Esophagus squamous epithelium (tissue), 5 donors: ENCODE measurements around the gene FXYD6. TPM values are rescaled to one million over a fixed set of nuclear protein-coding genes. Genes with fewer than 3 reads are reported as not detected.

Experiments used
- DNase-seq: peaks from one replicate; lab custom pipeline; 2025; lab: John Stamatoyannopoulos, UW
- H3K27ac ChIP-seq, 4 donors: fragments of 200-600 bp; sonication (generic); one replicate each; pipeline ENCODE4 v1.5.1; 2016 to 2019; ENCODE audit warnings: mild to moderate bottlenecking in 1 of 4
- H3K27me3 ChIP-seq, 4 donors: fragments of 200-600 bp; sonication (generic); 1 replicate in 3 of 4; 2 replicates in 1 of 4; pipeline versions ENCODE4 v1.5.1 to v1.6.0; 2017 to 2021; ENCODE audit warnings: antibody characterized with exemption in 1 of 4
- H3K36me3 ChIP-seq, 3 donors: fragments of 200-600 bp; sonication (generic); one replicate each; pipeline ENCODE4 v1.5.1; 2016 to 2019
- H3K4me1 ChIP-seq, 3 donors: fragments of 200-600 bp; sonication (generic); one replicate each; pipeline ENCODE4 v1.5.1; 2017 to 2019
- H3K4me3 ChIP-seq, 4 donors: fragments of 200-600 bp; sonication (generic); 1 replicate in 3 of 4; 2 replicates in 1 of 4; pipeline ENCODE4 v1.5.1; 2016 to 2019; ENCODE audit warnings: mild to moderate bottlenecking in 2 of 4, moderate library complexity in 1 of 4
- H3K9me3 ChIP-seq, 3 donors: fragments of 200-600 bp; sonication (generic); one replicate each; pipeline ENCODE4 v1.5.1; 2016 to 2019
- POLR2A ChIP-seq, 4 donors: fragments of 450-650 bp; IDR thresholded peaks; one replicate each; pipeline ENCODE4 v1.6.1; 2017; ENCODE audit warnings: antibody characterized with exemption in 4 of 4, mild to moderate bottlenecking in 4 of 4, moderate library complexity in 3 of 4
- WGBS, 2 donors: methylation state at CpG; one replicate each; pipeline ENCODE4 v1.1.5; 2018; 5-methylcytosine and 5-hydroxymethylcytosine counted together
- intact Hi-C: fragments of 100-400 bp; cut with DNase I; formaldehyde crosslinking; loops from one replicate; pipeline ENCODE4 v1.15.0; 2022
- total RNA-seq, 4 donors: library from RNA; depleted of rRNA; stranded (reverse); fragments of >200 nt; gene quantifications; one replicate each; pipeline ENCODE4 v1.1.0, GENCODE V29; 2016
- TF ChIP-seq, protein P1 (sequence below), 6 experiments: fragments of 450-650 bp in 4 of 6; fragments of 200-600 bp in 2 of 6; sonication (generic) in 2 of 6; IDR thresholded peaks; one replicate each; pipeline ENCODE4 v1.5.1; 2016 to 2019; ENCODE audit warnings: antibody characterized with exemption in 6 of 6, mild to moderate bottlenecking in 4 of 6, moderate library complexity in 4 of 6
- donor health status: DM: yes; HTN: yes; CAD: no.

Gene FXYD6
- total RNA-seq, 4 donors from 2014 or later: 0.61 to 27.7 (median 2.1) TPM

DNA sequence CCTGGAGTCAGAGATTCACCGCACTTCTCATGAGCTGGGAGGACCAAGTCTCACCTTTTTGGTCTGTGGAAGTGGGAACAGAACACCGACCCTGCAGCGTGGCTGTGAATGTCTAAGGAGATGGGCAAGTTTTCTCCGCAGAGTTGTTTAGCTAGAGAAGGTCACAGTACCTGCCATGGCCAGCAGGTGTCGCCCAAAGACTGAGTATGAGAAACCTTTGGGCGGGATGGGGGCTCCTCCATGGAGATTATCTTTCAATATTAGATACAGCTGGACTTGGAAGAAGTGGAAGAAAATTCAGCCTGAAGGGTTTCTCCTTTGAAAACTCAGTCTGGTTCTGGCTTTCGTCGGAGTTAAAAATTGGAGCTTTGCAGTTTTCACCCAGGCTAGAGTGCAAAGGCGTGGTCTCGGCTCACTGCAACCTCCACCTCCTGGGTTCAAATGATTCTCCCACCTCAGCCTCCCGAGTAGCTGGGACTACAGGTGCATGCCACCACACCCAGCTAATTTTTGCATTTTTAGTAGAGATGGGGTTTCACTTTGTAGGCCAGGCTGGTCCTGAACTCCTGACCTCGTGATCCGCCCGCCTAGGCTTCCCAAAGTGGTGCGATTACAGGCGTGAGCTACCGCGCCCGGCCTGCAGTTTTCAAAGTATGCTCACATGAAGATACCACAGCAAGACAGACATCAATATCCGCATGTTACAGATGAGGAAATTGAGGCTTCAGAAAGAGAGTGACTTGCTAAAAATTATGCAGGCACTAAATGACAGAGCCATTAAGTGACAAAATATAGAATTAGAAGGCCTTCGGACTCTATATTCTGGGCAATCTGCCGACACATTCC lies 68.8 kb downstream of the FXYD6 start:
- Histone ChIP-seq H3K36me3 (no peaks in the 10 kb centered on the region), H3K4me1 (peaks cover 0 to 27% (median 0%) of the 10 kb centered on the region in 3 donors), H3K4me3 (no peak overlapping the region), H3K27ac (no peak overlapping the region), H3K27me3 (peaks cover 0 to 31% (median 0%) of the 10 kb centered on the region in 4 donors), H3K9me3 (no peaks in the 10 kb centered on the region)
- DNase-seq: peak; percentile 42
- intact Hi-C loops: no loop called here
- 40 to 47% methylated on average over 13 to 22 of the region's 22 CpGs for WGBS, 2 donors
- no peak for TF ChIP-seq POLR2A (IDR thresholded peaks at IDR 0.05)
- TF ChIP-seq, protein P1, sequence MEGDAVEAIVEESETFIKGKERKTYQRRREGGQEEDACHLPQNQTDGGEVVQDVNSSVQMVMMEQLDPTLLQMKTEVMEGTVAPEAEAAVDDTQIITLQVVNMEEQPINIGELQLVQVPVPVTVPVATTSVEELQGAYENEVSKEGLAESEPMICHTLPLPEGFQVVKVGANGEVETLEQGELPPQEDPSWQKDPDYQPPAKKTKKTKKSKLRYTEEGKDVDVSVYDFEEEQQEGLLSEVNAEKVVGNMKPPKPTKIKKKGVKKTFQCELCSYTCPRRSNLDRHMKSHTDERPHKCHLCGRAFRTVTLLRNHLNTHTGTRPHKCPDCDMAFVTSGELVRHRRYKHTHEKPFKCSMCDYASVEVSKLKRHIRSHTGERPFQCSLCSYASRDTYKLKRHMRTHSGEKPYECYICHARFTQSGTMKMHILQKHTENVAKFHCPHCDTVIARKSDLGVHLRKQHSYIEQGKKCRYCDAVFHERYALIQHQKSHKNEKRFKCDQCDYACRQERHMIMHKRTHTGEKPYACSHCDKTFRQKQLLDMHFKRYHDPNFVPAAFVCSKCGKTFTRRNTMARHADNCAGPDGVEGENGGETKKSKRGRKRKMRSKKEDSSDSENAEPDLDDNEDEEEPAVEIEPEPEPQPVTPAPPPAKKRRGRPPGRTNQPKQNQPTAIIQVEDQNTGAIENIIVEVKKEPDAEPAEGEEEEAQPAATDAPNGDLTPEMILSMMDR (IDR thresholded peaks at IDR 0.05): peak; percentile 85 to 93 (median 91)

DNA sequence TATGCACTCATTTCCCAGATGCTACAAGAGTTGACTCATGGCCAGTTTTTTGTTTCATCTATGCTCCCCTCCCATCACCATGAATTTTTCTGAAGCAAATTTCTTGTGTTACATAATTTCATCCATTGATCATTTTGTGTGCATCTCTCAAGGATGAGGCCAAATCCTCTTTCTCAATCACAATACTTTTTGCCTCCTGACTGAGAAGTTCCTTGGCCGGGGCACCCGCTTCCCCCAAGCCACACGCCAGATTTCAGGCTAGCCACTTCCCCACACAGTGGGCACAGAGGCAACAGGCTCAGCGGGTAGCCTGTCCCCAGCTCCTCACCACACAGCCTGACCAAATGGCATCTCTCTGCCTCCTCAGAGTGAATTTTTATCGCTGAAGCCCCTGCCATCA lies 69.6 kb downstream of the FXYD6 start:
- Histone ChIP-seq H3K9me3 (no peaks in the 10 kb centered on the region), H3K4me1 (peaks cover 0 to 27% (median 0%) of the 10 kb centered on the region in 3 donors), H3K4me3 (no peak overlapping the region), H3K27me3 (peaks cover 0 to 31% (median 0%) of the 10 kb centered on the region in 4 donors), H3K27ac (no peak overlapping the region), H3K36me3 (no peaks in the 10 kb centered on the region)
- WGBS, 2 donors: 59 to 100% methylated on average over 3 to 5 of the region's 5 CpGs
- no peak for DNase-seq
- intact Hi-C loops: no loop called here
- no peak for TF ChIP-seq POLR2A (IDR thresholded peaks at IDR 0.05)
- TF ChIP-seq, protein P1 (IDR thresholded peaks at IDR 0.05): no peak

- 16 to 42% methylated on average over 1 of the region's 1 CpG for WGBS, 2 donors
- DNase-seq: no peak
- no peak overlapping the region for H3K4me3 ChIP-seq
- peaks cover 0 to 29% (median 0%) of the 10 kb centered on the region in 4 donors for H3K27me3 ChIP-seq
- intact Hi-C loops: no loop called here
- no peak overlapping the region for H3K27ac ChIP-seq
- no peaks in the 10 kb centered on the region for H3K36me3 ChIP-seq
- no peaks in the 10 kb centered on the region for H3K9me3 ChIP-seq
- peaks cover 0 to 27% (median 0%) of the 10 kb centered on the region in 3 donors for H3K4me1 ChIP-seq
- TF ChIP-seq, protein P1 (IDR thresholded peaks at IDR 0.05): no peak
- no peak for TF ChIP-seq POLR2A (IDR thresholded peaks at IDR 0.05)
Measured at GRCh38 chr11:117805045-117805444, 71.4 kb downstream of the FXYD6 start.

GRCh38 chr11:117803896-117804295 lies 72.6 kb downstream of the FXYD6 start:
- 85 to 100% methylated on average over 1 to 7 of the region's 8 CpGs for WGBS, 2 donors
- peaks cover 0 to 20% (median 0%) of the 10 kb centered on the region in 3 donors for H3K4me1 ChIP-seq
- intact Hi-C loops: no loop called here

More at GRCh38 chr11:117803896-117804295, 72.6 kb downstream of the FXYD6 start:
- H3K9me3 ChIP-seq: no peaks in the 10 kb centered on the region
- peaks cover 0 to 28% (median 0%) of the 10 kb centered on the region in 4 donors for H3K27me3 ChIP-seq
- no peak overlapping the region for H3K27ac ChIP-seq
- no peaks in the 10 kb centered on the region for H3K36me3 ChIP-seq
- DNase-seq: no peak
- no peak overlapping the region for H3K4me3 ChIP-seq
- no peak for TF ChIP-seq POLR2A (IDR thresholded peaks at IDR 0.05)
- TF ChIP-seq, protein P1 (IDR thresholded peaks at IDR 0.05): no peak
